T-helper 2 cell (primary cell): ENCODE data around the gene JAKMIP1.
A peak's percentile ranks its signal among the peaks of the same experiment; 100 is the strongest.

Source experiments
- DNase-seq, 5 experiments: peaks; one replicate each; pipeline versions ENCODE4 v3.0.0 to v3.0.0-alpha.2; 2012 to 2022
- total RNA-seq, 2 donors: gene quantifications; one replicate each; lab custom pipeline; 2026; lab: John Stamatoyannopoulos, UW

JAKMIP1 gene
- 2.2 to 3.5 reads per million in 2 donors for total RNA-seq

GRCh38 chr4:6200011-6200921, at the start of gene JAKMIP1:
Gene JAKMIP1 (minus strand): TSS chr4:6200549. CDS start chr4:6112850, 87,699 bp downstream.
- peak; percentile 79 to 91 (median 86) for DNase-seq

- no peak for DNase-seq
Measured at GRCh38 chr4:6248394-6248793, 48.0 kb upstream of the JAKMIP1 start.

- no peak for DNase-seq
Measured at GRCh38 chr4:6246170-6246634, 45.9 kb upstream of the JAKMIP1 start.

- no peak for DNase-seq
Measured at GRCh38 chr4:6245246-6246169, 45.2 kb upstream of the JAKMIP1 start.

- DNase-seq = no peak
Measured at GRCh38 chr4:6242271-6243029, 42.1 kb upstream of the JAKMIP1 start.

- no peak for DNase-seq
Measured at GRCh38 chr4:6241062-6241845, 40.9 kb upstream of the JAKMIP1 start.

GRCh38 chr4:6239968-6240367, 39.6 kb upstream of the JAKMIP1 start:
- DNase-seq = no peak

- DNase-seq = no peak
Measured at GRCh38 chr4:6239486-6239885, 39.1 kb upstream of the JAKMIP1 start.

GRCh38 chr4:6236816-6237390, 36.6 kb upstream of the JAKMIP1 start:
- no peak for DNase-seq

- DNase-seq = no peak
Measured at GRCh38 chr4:6235901-6236640, 35.7 kb upstream of the JAKMIP1 start.

- DNase-seq = no peak
Measured at GRCh38 chr4:6235012-6235411, 34.7 kb upstream of the JAKMIP1 start.

- DNase-seq = no peak
Measured at GRCh38 chr4:6233929-6234328, 33.6 kb upstream of the JAKMIP1 start.

- DNase-seq = no peak
Measured at GRCh38 chr4:6232836-6233785, 32.8 kb upstream of the JAKMIP1 start.

GRCh38 chr4:6231663-6232165, 31.4 kb upstream of the JAKMIP1 start:
- DNase-seq = no peak

- DNase-seq = no peak
Measured at GRCh38 chr4:6230827-6231662, 30.7 kb upstream of the JAKMIP1 start.

GRCh38 chr4:6230502-6230785, 30.1 kb upstream of the JAKMIP1 start:
- no peak for DNase-seq

- no peak for DNase-seq
Measured at GRCh38 chr4:6229671-6230501, 29.5 kb upstream of the JAKMIP1 start.
